Stimulated activated CD4-positive, alpha-beta T cell treated with anti-CD3 and anti-CD28 coated beads, Interleukin-2, amount 100 ng/mL, for 24 hours (primary cell): Measurements from ENCODE around the gene TRIM17.
A peak's percentile ranks its signal among the peaks of the same experiment; 100 is the strongest.

Experiments used
- DNase-seq, 2 donors: peaks; one replicate each; pipeline ENCODE4 v3.0.0-alpha.2; 2020

Gene TRIM17

GRCh38 chr1:228400692-228401454 lies 15.8 kb downstream of the TRIM17 start:
- no peak for DNase-seq

- no peak for DNase-seq
Measured at GRCh38 chr1:228400237-228400651, 16.4 kb downstream of the TRIM17 start.

GRCh38 chr1:228399531-228400236 lies 17.0 kb downstream of the TRIM17 start:
- DNase-seq, result no peak

GRCh38 chr1:228398741-228399461 lies 17.8 kb downstream of the TRIM17 start:
- no peak for DNase-seq

- DNase-seq, result no peak
Measured at GRCh38 chr1:228397966-228398365, 18.7 kb downstream of the TRIM17 start.

GRCh38 chr1:228396770-228397662 lies 19.6 kb downstream of the TRIM17 start:
- DNase-seq, result no peak

GRCh38 chr1:228394571-228395394 lies 21.9 kb downstream of the TRIM17 start:
- no peak for DNase-seq

GRCh38 chr1:228393811-228394570 lies 22.7 kb downstream of the TRIM17 start:
- DNase-seq, result no peak

GRCh38 chr1:228393268-228393701 lies 23.4 kb downstream of the TRIM17 start:
- DNase-seq, result no peak

- no peak for DNase-seq
Measured at GRCh38 chr1:228392111-228392936, 24.3 kb downstream of the TRIM17 start.

GRCh38 chr1:228391411-228392020 lies 25.1 kb downstream of the TRIM17 start:
- no peak for DNase-seq

GRCh38 chr1:228390649-228391048 lies 26.0 kb downstream of the TRIM17 start:
- DNase-seq, result no peak

GRCh38 chr1:228387321-228387720 lies 29.3 kb downstream of the TRIM17 start:
- no peak for DNase-seq

- DNase-seq, result no peak
Measured at GRCh38 chr1:228385232-228385631, 31.4 kb downstream of the TRIM17 start.

GRCh38 chr1:228383773-228384172 lies 32.9 kb downstream of the TRIM17 start:
- no peak for DNase-seq

- no peak for DNase-seq
Measured at GRCh38 chr1:228381356-228381755, 35.3 kb downstream of the TRIM17 start.

GRCh38 chr1:228379666-228380065 lies 37.0 kb downstream of the TRIM17 start:
- DNase-seq, result no peak

- DNase-seq, result peak in 1 of 2 donors; percentile 34
Measured at GRCh38 chr1:228378873-228379460, 37.7 kb downstream of the TRIM17 start.
